BLaER1 (cell line): ENCODE results near the gene DDIT3.

Experiments used
- H3K27ac ChIP-seq: shearing (Covaris generic); formaldehyde crosslinking; 2 replicates; pipeline ENCODE4 v1.8.1; 2022
- H3K27me3 ChIP-seq: shearing (Covaris generic); formaldehyde crosslinking; 2 replicates; pipeline ENCODE4 v1.8.1; 2022
- H3K36me3 ChIP-seq: shearing (Covaris generic); formaldehyde crosslinking; 2 replicates; pipeline ENCODE4 v1.8.1; 2022
- H3K4me1 ChIP-seq: shearing (Covaris generic); formaldehyde crosslinking; 2 replicates; pipeline ENCODE4 v1.8.1; 2022
- H3K4me2 ChIP-seq: shearing (Covaris generic); formaldehyde crosslinking; 2 replicates; pipeline ENCODE4 v1.8.1; 2022
- H3K4me3 ChIP-seq: shearing (Covaris generic); formaldehyde crosslinking; 2 replicates; pipeline ENCODE4 v1.8.1; 2022
- H3K9ac ChIP-seq: shearing (Covaris generic); formaldehyde crosslinking; 2 replicates; pipeline ENCODE4 v1.8.1; 2022
- H3K9me3 ChIP-seq: shearing (Covaris generic); formaldehyde crosslinking; 2 replicates; pipeline ENCODE4 v1.8.1; 2022
- H4K20me1 ChIP-seq: shearing (Covaris generic); formaldehyde crosslinking; 2 replicates; pipeline ENCODE4 v1.8.1; 2022
- Cebpa-rat ChIP-seq: shearing (Covaris generic); IDR thresholded peaks from 2 replicates; pipeline ENCODE4 v1.8.1; 2022

Gene DDIT3

GRCh38 chr12:57527184-57527583, 6.9 kb upstream of the DDIT3 start:
- H3K9ac ChIP-seq, result 0 out of 2 replicates have a peak overlapping the region, but pooled peaks have one; percentile 38
- H4K20me1 ChIP-seq, result peaks cover 50% of the 10 kb centered on the region
- H3K27ac ChIP-seq, result no peak overlapping the region; the same call in 1 of the 2 replicates
- H3K4me3 ChIP-seq, result no peak overlapping the region
- peaks cover 82% of the 10 kb centered on the region for H3K36me3 ChIP-seq
- no peak overlapping the region for H3K4me2 ChIP-seq
- no peak for TF ChIP-seq Cebpa-rat
- no peaks in the 10 kb centered on the region for H3K27me3 ChIP-seq
- peaks cover 38% of the 10 kb centered on the region for H3K4me1 ChIP-seq
- no peaks in the 10 kb centered on the region for H3K9me3 ChIP-seq

- Histone ChIP-seq H3K4me3 (no peak overlapping the region), H3K4me1 (peaks cover 44% of the 10 kb centered on the region), H3K36me3 (peaks cover 76% of the 10 kb centered on the region), H3K4me2 (no peak overlapping the region), H3K9ac (0 out of 2 replicates have a peak overlapping the region, but pooled peaks have one; percentile 38), H4K20me1 (peaks cover 50% of the 10 kb centered on the region), H3K27me3 (no peaks in the 10 kb centered on the region), H3K9me3 (no peaks in the 10 kb centered on the region), H3K27ac (peak overlapping the region; percentile 30; the same call in 1 of the 2 replicates)
- TF ChIP-seq Cebpa-rat, result no peak
Measured at GRCh38 chr12:57526477-57527126, 6.3 kb upstream of the DDIT3 start.

GRCh38 chr12:57525615-57526383, 5.5 kb upstream of the DDIT3 start:
- peaks cover 52% of the 10 kb centered on the region for H3K4me1 ChIP-seq
- no peak for TF ChIP-seq Cebpa-rat
- peaks cover 68% of the 10 kb centered on the region for H3K36me3 ChIP-seq
- H3K27ac ChIP-seq, result peak overlapping the region; percentile 51; the same call in 1 of the 2 replicates
- no peaks in the 10 kb centered on the region for H3K27me3 ChIP-seq
- no peaks in the 10 kb centered on the region for H3K9me3 ChIP-seq
- peak overlapping the region; percentile 98 for H3K4me2 ChIP-seq
- H4K20me1 ChIP-seq, result peaks cover 50% of the 10 kb centered on the region
- H3K9ac ChIP-seq, result peak overlapping the region; percentile 57; the same call in 1 of the 2 replicates
- no peak overlapping the region for H3K4me3 ChIP-seq

GRCh38 chr12:57524814-57525614, 4.7 kb upstream of the DDIT3 start:
- Histone ChIP-seq H3K27me3 (no peaks in the 10 kb centered on the region), H3K36me3 (peaks cover 60% of the 10 kb centered on the region), H3K9ac (peak overlapping the region; percentile 91), H3K27ac (peak overlapping the region; percentile 89; the same call in 1 of the 2 replicates), H4K20me1 (peaks cover 44% of the 10 kb centered on the region), H3K9me3 (no peaks in the 10 kb centered on the region), H3K4me3 (peak overlapping the region; percentile 84; the same call in 1 of the 2 replicates), H3K4me2 (peak overlapping the region; percentile 98), H3K4me1 (peaks cover 52% of the 10 kb centered on the region)
- TF ChIP-seq Cebpa-rat, result no peak

- TF ChIP-seq Cebpa-rat, result no peak
Measured at GRCh38 chr12:57523706-57524614, 3.6 kb upstream of the DDIT3 start.

GRCh38 chr12:57522887-57523705, 2.8 kb upstream of the DDIT3 start:
- peaks cover 63% of the 10 kb centered on the region for H4K20me1 ChIP-seq
- H3K4me1 ChIP-seq, result peaks cover 65% of the 10 kb centered on the region
- H3K27ac ChIP-seq, result peak overlapping the region; percentile 98

More at GRCh38 chr12:57523706-57524614, 3.6 kb upstream of the DDIT3 start:
- Histone ChIP-seq H3K27me3 (no peaks in the 10 kb centered on the region), H3K4me3 (peak overlapping the region; percentile 84), H3K4me1 (peaks cover 56% of the 10 kb centered on the region), H3K27ac (peak overlapping the region; percentile 89), H4K20me1 (peaks cover 54% of the 10 kb centered on the region), H3K9me3 (no peaks in the 10 kb centered on the region), H3K9ac (peak overlapping the region; percentile 91), H3K4me2 (peak overlapping the region; percentile 98), H3K36me3 (peaks cover 54% of the 10 kb centered on the region)

GRCh38 chr12:57522011-57522886, 1.9 kb upstream of the DDIT3 start, which contains the start of gene MBD6:
Gene MBD6 (plus strand): TSS chr12:57522824. CDS start chr12:57524304, 1,480 bp downstream.
- Histone ChIP-seq H3K9ac (peak within 1 kb of the TSS; percentile 91), H3K4me3 (peak within 1 kb of the TSS; percentile 84), H3K4me2 (peak within 1 kb of the TSS; percentile 98), H4K20me1 (peaks cover 65% of the 10 kb centered on the region), H3K9me3 (no peaks in the 10 kb centered on the region), H3K36me3 (peaks cover 54% of the 10 kb centered on the region), H3K4me1 (peaks cover 73% of the 10 kb centered on the region), H3K27ac (peak within 1 kb of the TSS; percentile 98), H3K27me3 (no peaks in the 10 kb centered on the region)
- TF ChIP-seq Cebpa-rat, result peak; percentile 42; the same call in 1 of the 2 replicates

More at GRCh38 chr12:57522887-57523705, 2.8 kb upstream of the DDIT3 start:
- TF ChIP-seq Cebpa-rat, result no peak
- Histone ChIP-seq H3K4me2 (peak overlapping the region; percentile 98), H3K27me3 (no peaks in the 10 kb centered on the region), H3K9ac (peak overlapping the region; percentile 91), H3K4me3 (peak overlapping the region; percentile 84), H3K9me3 (no peaks in the 10 kb centered on the region), H3K36me3 (peaks cover 54% of the 10 kb centered on the region)
